AG04450 (cell line): ENCODE results near the gene USP40. TPM values are rescaled to one million over a fixed set of nuclear protein-coding genes. Genes with fewer than 3 reads are reported as not detected.

Source experiments
- CTCF ChIA-PET: fragments of 300-600, 350-600 bp; formaldehyde crosslinking; extraction: SDS; loops from one replicate; lab custom pipeline; 2022; ENCODE audit warnings: antibody characterized with exemption, inconsistent platforms; lab: Charles Lee
- POLR2A ChIA-PET: fragments of 350-600 bp; formaldehyde crosslinking; extraction: SDS; loops from one replicate; lab custom pipeline; 2021; ENCODE audit warnings: antibody characterized with exemption, inconsistent platforms; lab: Yijun Ruan, JAX
- DNase-seq: peaks from one replicate; pipeline ENCODE4 v3.0.0-alpha.2; 2011; ENCODE audit warnings: low read depth, low spot score
- H3K27ac ChIP-seq: one replicate; pipeline ENCODE4 v1.5.1; 2012; ENCODE audit warnings: low read depth, low read length, control low read depth
- H3K27me3 ChIP-seq: one replicate; pipeline ENCODE4 v1.6.0; 2012; ENCODE audit warnings: low read length; ENCODE audit not compliant: control insufficient read depth, insufficient read depth
- H3K4me3 ChIP-seq: 2 replicates; pipeline ENCODE4 v1.5.1; 2011; ENCODE audit warnings: mild to moderate bottlenecking, low read depth, low read length, control low read depth
- H3K9me3 ChIP-seq: 2 replicates; pipeline ENCODE4 v1.5.1; 2012; ENCODE audit warnings: low read length; ENCODE audit not compliant: control insufficient read depth, insufficient read depth
- CTCF ChIP-seq: IDR thresholded peaks from 2 replicates; pipeline ENCODE4 v1.5.1; 2011; ENCODE audit warnings: low read depth, low read length, control low read depth, inconsistent platforms
- polyA minus RNA-seq: library from RNA; depleted of rRNA, polyadenylated mRNA; stranded (reverse); fragments of >200 nt; gene quantifications from 2 replicates; pipeline ENCODE4 v1.2.3, GENCODE V29; 2011; rRNA and poly(A)+ RNA removed
- polyA plus RNA-seq: library from polyadenylated mRNA; depleted of rRNA; stranded (reverse); fragments of >200 nt; gene quantifications from 2 replicates; pipeline ENCODE4 v1.2.3, GENCODE V29; 2011; rRNA removed

The USP40 gene
- 32.4 and 32.7 TPM in 2 replicates for polyA plus RNA-seq
- polyA minus RNA-seq, result 46.6 and 48.3 TPM in 2 replicates

GRCh38 chr2:233566141-233566956 is at the start of gene USP40:
Gene USP40 (minus strand): TSS chr2:233566782. CDS start chr2:233565554, 1,228 bp downstream.
- Histone ChIP-seq H3K27me3 (no peaks in the 10 kb centered on the region), H3K27ac (peak within 1 kb of the TSS; percentile 94), H3K9me3 (peaks cover 4% of the 10 kb centered on the region; the same call in 1 of the 2 replicates), H3K4me3 (peak within 1 kb of the TSS; percentile 99)
- ChIA-PET CTCF (no interaction called here), POLR2A (interaction anchor here (0.6 to 1.7 kb wide), 2 partner anchors 9 to 27 kb away, joined by 4 to 5 read pairs; no protein-coding TSS in a partner anchor)
- peak; percentile 73 for DNase-seq
- TF ChIP-seq CTCF, result no peak

- no peak for TF ChIP-seq CTCF
- no peak for DNase-seq
- ChIA-PET CTCF (no interaction called here), POLR2A (no interaction called here)
- Histone ChIP-seq H3K4me3 (no peak overlapping the region), H3K9me3 (no peaks in the 10 kb centered on the region), H3K27ac (no peak overlapping the region), H3K27me3 (no peaks in the 10 kb centered on the region)
These were observed 44.7 kb upstream of the USP40 start for GRCh38 chr2:233611284-233611683.

- no peak overlapping the region for H3K4me3 ChIP-seq
- H3K27me3 ChIP-seq, result peaks cover 5% of the 10 kb centered on the region
- CTCF ChIA-PET, result no interaction called here
- H3K27ac ChIP-seq, result no peak overlapping the region
- POLR2A ChIA-PET, result no interaction called here
- DNase-seq, result no peak
- TF ChIP-seq CTCF, result no peak
- H3K9me3 ChIP-seq, result no peaks in the 10 kb centered on the region
These were observed 39.1 kb upstream of the USP40 start for GRCh38 chr2:233605680-233606079.

- H3K4me3 ChIP-seq, result no peak overlapping the region
- H3K27me3 ChIP-seq, result peaks cover 5% of the 10 kb centered on the region
- TF ChIP-seq CTCF, result no peak
- no peak for DNase-seq
- POLR2A ChIA-PET, result no interaction called here
- no peak overlapping the region for H3K27ac ChIP-seq
- CTCF ChIA-PET, result no interaction called here
- H3K9me3 ChIP-seq, result no peaks in the 10 kb centered on the region
These were observed 38.2 kb upstream of the USP40 start for GRCh38 chr2:233604826-233605225.

GRCh38 chr2:233603520-233603919 is 36.9 kb upstream of the USP40 start:
- POLR2A ChIA-PET, result no interaction called here

More at GRCh38 chr2:233603520-233603919, 36.9 kb upstream of the USP40 start:
- no peak for DNase-seq
- H3K27ac ChIP-seq, result no peak overlapping the region
- peaks cover 5% of the 10 kb centered on the region for H3K27me3 ChIP-seq
- no peaks in the 10 kb centered on the region for H3K9me3 ChIP-seq
- CTCF ChIA-PET, result no interaction called here
- TF ChIP-seq CTCF, result no peak
- no peak overlapping the region for H3K4me3 ChIP-seq
